ENCODE data around the gene PGAM5.

The PGAM5 gene

DNA sequence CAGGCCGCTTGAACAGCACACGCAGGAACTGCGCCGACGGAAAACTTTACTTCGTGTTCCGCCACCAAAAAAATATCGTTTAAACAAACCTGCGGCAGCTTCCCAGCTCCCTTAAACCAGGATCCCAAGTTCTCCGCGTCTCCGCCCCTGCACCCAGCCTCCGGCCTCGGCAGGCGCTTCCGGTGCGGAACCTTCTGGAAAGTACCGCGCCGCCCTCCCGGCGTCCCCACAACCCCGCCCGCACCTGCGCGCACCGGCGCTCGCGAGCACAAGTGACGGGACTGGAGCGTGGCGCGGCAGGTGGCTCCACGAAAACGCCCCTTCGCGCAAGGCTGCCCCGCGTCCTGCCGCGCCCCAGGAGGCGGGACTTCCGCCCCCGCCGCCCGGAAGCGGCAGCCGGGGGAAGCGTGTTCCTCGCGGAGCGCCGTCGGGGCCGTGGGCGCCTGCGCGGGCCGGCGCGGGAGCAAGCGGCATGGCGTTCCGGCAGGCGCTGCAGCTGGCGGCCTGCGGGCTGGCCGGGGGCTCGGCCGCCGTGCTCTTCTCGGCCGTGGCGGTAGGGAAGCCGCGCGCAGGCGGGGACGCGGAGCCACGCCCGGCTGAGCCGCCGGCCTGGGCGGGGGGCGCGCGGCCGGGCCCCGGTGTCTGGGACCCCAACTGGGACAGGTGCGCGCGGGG lies at the start of gene PGAM5:
PGAM5 (plus strand) TSS at position 438 of the 675 bp plus-strand sequence; CDS start at position 473, 35 bp downstream.
- DNase-seq (ENCODE audit: extremely low read depth in 1 of 2, low read depth in 1 of 2): peak; percentile 81

- DNase-seq (ENCODE audit: extremely low read depth in 1 of 2, low read depth in 1 of 2): no peak
These were observed 49.6 kb upstream of the PGAM5 start for GRCh38 chr12:132660996-132661395.

- DNase-seq (ENCODE audit: extremely low read depth in 1 of 2, low read depth in 1 of 2): no peak
These were observed 48.7 kb upstream of the PGAM5 start for GRCh38 chr12:132661972-132662371.

DNA sequence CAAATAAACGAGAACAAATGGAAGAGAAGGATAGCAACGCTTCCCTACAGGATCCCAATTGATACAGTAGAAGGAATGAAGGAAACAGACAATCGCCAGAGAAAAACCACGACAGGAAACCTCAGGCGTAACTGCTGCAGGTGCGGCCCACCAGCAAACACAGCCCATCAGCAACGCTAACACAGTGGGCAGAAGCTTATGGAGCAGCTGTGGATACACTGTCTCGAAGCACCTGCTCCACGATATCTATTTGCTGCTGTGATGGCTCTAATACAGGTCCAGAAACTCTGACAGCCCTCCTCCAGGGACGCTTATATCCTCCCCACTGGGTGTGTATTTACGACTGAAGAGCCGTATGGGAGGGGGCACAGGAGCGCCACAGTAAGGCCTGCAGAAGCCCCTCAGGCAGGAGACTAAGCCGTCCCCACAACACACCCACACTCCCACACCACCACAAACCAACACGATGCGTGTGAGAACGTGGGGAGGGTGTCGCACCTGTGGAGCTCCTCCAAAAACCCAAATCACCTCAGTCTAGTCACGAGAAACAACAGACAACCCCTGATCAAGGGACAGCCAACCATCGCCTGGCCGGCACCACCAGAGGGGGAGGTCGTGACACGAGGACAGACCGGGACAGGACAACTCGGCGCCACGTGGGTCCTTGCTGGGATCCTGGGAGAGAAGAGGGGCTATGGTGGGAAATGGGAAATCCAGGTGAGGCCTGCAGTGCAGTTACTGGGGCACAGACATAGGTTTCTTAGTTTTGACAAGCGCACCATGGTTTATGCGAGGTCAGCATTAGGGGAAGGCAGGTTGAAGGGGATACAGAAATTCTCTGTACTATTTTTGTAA lies 47.5 kb upstream of the PGAM5 start:
- DNase-seq (ENCODE audit: extremely low read depth in 1 of 2, low read depth in 1 of 2): no peak

GRCh38 chr12:132664206-132665148 lies 46.2 kb upstream of the PGAM5 start:
- DNase-seq (ENCODE audit: extremely low read depth in 1 of 2, low read depth in 1 of 2): no peak

DNA sequence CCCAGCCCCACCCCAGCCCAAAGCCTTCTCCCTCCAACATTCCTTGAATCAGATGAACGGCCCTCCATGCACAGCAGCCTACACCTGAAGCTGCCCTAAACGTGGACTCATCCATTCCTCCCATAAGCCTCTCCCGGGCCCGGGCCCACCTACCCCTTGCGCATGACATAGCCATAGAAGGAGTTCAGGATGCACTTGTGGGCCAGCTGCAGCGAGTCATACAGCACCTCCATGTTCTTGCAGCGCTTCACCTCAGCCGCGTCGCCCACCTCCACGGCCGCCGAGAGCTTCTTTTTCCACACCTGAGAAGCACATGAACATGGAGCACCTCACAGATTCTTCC lies 45.5 kb upstream of the PGAM5 start:
- no peak for DNase-seq (ENCODE audit: extremely low read depth in 1 of 2, low read depth in 1 of 2)

DNA sequence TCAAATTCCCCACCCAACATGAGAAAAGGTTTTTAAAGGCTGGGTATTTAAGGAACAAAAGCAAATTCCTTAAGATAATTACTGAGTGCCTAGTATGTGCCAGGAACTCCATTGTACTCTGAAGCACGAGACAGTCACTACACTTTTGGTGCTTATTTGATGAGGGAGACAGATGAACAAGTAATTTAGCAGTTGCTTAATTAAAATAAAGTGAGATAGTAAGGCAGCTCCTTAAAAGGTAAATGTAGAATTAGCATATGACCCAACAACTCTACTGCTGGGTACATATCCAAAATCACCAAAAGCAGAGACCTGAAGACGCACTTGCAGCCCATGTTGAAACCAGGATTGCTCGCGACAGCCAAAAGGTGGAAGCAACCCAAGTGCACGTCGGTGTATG lies 44.8 kb upstream of the PGAM5 start:
- DNase-seq (ENCODE audit: extremely low read depth in 1 of 2, low read depth in 1 of 2): no peak

DNA sequence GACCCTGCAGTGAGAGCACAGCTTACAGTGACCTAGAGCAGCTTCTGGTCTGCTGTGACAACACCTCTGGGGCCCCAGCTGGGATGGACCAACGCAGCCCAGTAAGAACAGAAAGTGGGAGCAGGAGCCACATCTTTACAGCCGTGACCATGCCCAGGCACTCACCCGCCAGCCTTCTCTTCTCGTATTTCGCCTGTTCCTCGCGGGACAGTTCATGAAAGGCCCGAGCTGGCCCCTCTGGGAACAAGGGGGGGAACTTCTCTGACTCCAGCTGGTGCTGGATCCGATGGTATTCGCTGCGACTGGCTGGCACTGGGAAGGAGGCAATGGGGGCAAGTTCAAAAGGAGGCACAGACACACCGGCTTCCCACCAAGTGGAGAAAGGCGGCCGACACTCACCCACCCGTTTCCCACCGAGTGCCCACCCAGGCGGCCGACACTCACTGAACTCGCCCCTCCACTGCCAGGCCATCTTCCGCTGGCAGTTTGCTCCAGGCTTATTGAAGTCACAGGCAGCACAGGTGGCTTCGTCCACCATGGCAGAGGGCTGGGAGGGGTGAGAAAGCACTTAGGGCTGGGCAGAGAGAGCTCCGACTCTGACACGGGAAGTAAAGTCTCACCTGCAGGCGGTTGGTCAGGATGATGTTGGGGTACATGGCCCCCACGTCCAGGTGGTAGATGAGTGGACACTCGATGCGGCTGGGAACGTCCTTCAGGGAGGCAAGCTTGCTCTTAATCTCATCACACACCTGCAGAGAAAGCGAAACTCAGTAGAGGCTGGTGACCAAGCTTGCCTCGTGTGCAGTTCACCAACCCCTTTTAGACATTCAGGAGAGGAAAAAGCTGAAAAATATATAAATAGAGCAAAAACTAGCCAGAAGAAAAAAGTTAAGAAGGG lies 42.2 kb upstream of the PGAM5 start:
- no peak for DNase-seq (ENCODE audit: extremely low read depth in 1 of 2, low read depth in 1 of 2)

DNA sequence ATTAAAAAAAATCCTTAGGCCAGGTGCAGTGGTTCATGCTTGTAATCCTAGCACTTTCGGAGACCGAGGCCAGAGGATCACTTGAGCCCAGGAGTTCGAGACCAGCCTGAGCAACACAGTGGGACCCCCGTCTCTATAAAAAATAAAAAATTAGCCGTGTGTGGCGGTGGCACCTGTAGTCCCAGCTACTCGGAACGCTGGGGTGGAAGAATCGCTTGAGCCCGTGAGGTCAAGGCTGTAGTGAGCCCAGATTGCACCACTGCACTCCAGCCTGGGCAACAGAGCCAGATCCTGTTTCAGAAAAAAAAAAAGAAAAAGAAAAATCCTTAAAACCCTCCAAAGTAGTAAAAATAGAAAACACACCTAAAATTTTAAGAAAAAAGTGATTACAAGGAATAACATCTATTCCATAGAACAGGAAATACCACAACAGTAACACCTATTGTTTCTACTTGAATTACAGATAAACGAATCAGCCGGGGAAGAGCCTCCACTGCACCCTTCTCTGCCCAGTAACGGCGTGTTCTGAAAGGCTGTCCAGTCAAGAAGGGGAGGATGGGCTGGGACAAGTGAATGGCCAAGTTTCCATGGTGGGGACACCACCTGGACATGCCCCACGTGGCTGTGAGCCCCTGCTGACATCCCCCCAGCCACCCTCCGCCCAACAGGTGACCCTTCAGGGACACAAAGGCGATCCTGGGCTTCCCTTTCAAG lies 41.3 kb upstream of the PGAM5 start:
- DNase-seq (ENCODE audit: extremely low read depth in 1 of 2, low read depth in 1 of 2): no peak

DNA sequence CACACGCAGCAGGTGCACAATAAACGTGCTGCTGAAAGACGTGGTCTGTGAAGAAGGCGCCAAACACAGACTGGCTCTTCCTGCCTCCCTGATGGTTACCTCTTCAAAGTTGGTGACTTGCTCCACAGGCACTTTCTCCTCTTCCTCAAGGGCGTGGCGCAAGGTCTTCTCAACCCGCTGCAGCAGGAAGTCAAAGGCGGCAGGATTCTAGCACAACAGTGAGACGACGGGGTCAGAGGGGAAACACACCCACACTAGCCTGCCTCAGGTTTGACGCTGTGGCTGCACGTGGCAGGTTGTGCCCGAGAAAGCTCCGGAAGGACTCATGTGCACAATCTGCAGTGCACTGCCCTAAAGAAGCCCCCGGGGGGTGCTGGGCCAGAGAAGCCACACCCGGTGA lies 38.5 kb upstream of the PGAM5 start:
- DNase-seq (ENCODE audit: extremely low read depth in 1 of 2, low read depth in 1 of 2): no peak

- no peak for DNase-seq (ENCODE audit: extremely low read depth in 1 of 2, low read depth in 1 of 2)
These were observed 38.0 kb upstream of the PGAM5 start for GRCh38 chr12:132672678-132673077.

GRCh38 chr12:132673288-132674179 lies 37.1 kb upstream of the PGAM5 start:
- DNase-seq (ENCODE audit: extremely low read depth in 1 of 2, low read depth in 1 of 2): no peak

DNA sequence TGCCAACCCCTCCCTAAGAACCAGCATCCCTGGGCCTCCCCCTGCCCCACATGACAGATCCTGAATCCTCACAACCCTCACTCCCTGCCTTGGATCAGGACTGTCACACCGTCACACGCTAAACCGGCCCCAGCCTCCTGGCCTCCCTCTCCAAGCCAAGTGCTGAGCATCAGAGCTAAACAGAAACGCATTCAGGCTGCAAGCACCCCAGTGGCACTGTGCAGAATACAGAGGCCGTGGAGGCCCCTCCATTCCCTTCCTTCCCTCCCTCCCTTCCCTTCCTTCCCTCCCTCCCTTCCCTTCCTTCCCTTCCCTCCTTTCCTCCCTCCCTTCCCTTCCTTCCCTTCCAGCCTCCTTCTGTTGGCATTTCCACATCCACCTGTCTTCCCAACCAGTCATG lies 36.1 kb upstream of the PGAM5 start:
- no peak for DNase-seq (ENCODE audit: extremely low read depth in 1 of 2, low read depth in 1 of 2)

DNA sequence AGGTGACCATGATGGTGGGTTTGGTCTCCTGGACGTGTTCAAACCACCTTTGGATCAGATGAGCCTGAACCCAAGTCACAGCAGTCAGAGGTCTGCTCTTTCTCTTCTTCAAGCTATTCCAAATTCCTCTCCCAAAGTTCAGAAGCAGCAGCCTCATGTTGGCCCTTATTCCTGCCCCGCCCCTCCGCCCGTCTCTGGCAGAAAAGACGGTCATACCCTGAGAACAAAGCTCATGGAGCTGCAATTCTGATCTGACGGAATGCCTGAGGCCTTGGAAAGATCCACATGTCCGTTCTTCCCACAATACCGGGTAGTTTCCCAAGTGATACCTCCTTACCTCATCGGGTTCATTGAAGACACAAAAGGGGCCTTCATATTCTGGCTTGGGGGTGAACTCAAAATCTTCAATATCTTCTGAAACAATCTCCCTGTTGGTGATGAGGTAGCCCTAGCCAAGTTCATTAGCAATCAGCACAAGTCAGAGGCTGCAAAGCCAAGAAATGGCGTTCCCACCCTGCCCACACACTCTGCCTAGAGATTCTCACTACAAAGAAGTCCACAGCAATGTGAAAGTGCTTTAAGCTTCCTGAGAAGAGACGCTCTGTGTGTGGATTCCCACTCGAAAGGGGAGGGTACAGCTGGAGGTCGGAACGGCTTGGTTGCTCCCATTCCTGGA lies 34.7 kb upstream of the PGAM5 start:
- DNase-seq (ENCODE audit: extremely low read depth in 1 of 2, low read depth in 1 of 2): no peak

- no peak for DNase-seq (ENCODE audit: extremely low read depth in 1 of 2, low read depth in 1 of 2)
These were observed 33.1 kb upstream of the PGAM5 start for GRCh38 chr12:132677492-132677891.

- DNase-seq (ENCODE audit: extremely low read depth in 1 of 2, low read depth in 1 of 2): no peak
These were observed 25.2 kb upstream of the PGAM5 start for GRCh38 chr12:132685400-132685799.

DNA sequence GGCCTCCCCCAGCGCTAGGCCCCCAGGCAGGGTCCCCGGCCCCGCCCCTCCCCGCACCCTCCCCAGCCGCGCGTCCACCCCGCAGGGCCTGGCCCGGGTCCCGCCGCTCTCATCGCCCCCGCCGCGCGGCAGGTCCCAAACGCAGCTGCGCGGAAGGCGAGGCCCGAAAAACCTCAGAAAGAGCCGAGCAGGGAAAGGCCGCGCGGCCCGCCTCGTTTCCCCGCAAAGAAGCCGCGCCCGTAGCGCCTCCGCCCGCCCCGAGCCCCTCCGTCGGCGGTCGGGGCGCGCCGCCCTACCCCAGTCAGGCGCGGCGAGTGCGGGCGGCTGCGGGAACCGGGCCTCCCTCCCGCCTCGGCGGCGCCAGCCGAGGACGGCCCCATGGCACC lies 23.8 kb upstream of the PGAM5 start:
- no peak for DNase-seq (ENCODE audit: extremely low read depth in 1 of 2, low read depth in 1 of 2)

All from stimulated activated CD8-positive, alpha-beta memory T cell treated with anti-CD3 and anti-CD28 coated beads, Interleukin-7, amount 100 ng/mL, for 48 hours (primary cell).